BLaER1 treated with 17β-estradiol and CSF1 and Interleukin-3, amounts not matched to agents 10 nM and 100 nM (cell line): ENCODE data around the gene C9orf78.

Experiments used
- H3K27ac ChIP-seq, 11 experiments: shearing (Covaris generic); formaldehyde crosslinking; 2 replicates each; pipeline ENCODE4 v1.8.1; 2022
- H3K27me3 ChIP-seq, 11 experiments: shearing (Covaris generic); formaldehyde crosslinking; 2 replicates each; pipeline ENCODE4 v1.8.1; 2022
- H3K36me3 ChIP-seq, 11 experiments: shearing (Covaris generic); formaldehyde crosslinking; 2 replicates each; pipeline ENCODE4 v1.8.1; 2022
- H3K4me1 ChIP-seq, 10 experiments: shearing (Covaris generic); formaldehyde crosslinking; 2 replicates each; pipeline ENCODE4 v1.8.1; 2022
- H3K4me2 ChIP-seq, 11 experiments: shearing (Covaris generic); formaldehyde crosslinking; 2 replicates each; pipeline ENCODE4 v1.8.1; 2022
- H3K4me3 ChIP-seq, 10 experiments: shearing (Covaris generic); formaldehyde crosslinking; 2 replicates each; pipeline ENCODE4 v1.8.1; 2022
- H3K9ac ChIP-seq, 11 experiments: shearing (Covaris generic); formaldehyde crosslinking; 2 replicates each; pipeline ENCODE4 v1.8.1; 2022
- H3K9me3 ChIP-seq, 11 experiments: shearing (Covaris generic); formaldehyde crosslinking; replicated peaks in 1 of 11; 2 replicates each; pipeline ENCODE4 v1.8.1; 2022
- H4K20me1 ChIP-seq, 11 experiments: shearing (Covaris generic); formaldehyde crosslinking; 2 replicates each; pipeline ENCODE4 v1.8.1; 2022
- Cebpa-rat ChIP-seq, 11 experiments: shearing (Covaris generic); IDR thresholded peaks; 2 replicates each; pipeline ENCODE4 v1.8.1; 2022

The C9orf78 gene

GRCh38 chr9:129864991-129865647 lies 30.0 kb upstream of the C9orf78 start:
- H3K9ac ChIP-seq, result peak overlapping the region in 6 of 11 experiments; percentile 9 to 62 (median 36); a peak in 9 of 22 replicates
- peak overlapping the region in 8 of 11 experiments; percentile 47 to 86 (median 76); a peak in 16 of 22 replicates for H3K27ac ChIP-seq
- H3K4me3 ChIP-seq, result no peak overlapping the region
- peaks cover 11 to 42% (median 27%) of the 10 kb centered on the region in 11 experiments; a peak in 20 of 22 replicates for H3K36me3 ChIP-seq
- H3K27me3 ChIP-seq, result no peaks in the 10 kb centered on the region
- peaks cover 26 to 93% (median 90%) of the 10 kb centered on the region in 10 experiments for H3K4me1 ChIP-seq
- H3K4me2 ChIP-seq, result peak overlapping the region in 10 of 11 experiments; percentile 17 to 90 (median 74); a peak in 18 of 22 replicates
- H4K20me1 ChIP-seq, result no peaks in the 10 kb centered on the region
- H3K9me3 ChIP-seq, result no peaks in the 10 kb centered on the region
- no peak for TF ChIP-seq Cebpa-rat (IDR thresholded peaks at IDR 0.05)

DNA sequence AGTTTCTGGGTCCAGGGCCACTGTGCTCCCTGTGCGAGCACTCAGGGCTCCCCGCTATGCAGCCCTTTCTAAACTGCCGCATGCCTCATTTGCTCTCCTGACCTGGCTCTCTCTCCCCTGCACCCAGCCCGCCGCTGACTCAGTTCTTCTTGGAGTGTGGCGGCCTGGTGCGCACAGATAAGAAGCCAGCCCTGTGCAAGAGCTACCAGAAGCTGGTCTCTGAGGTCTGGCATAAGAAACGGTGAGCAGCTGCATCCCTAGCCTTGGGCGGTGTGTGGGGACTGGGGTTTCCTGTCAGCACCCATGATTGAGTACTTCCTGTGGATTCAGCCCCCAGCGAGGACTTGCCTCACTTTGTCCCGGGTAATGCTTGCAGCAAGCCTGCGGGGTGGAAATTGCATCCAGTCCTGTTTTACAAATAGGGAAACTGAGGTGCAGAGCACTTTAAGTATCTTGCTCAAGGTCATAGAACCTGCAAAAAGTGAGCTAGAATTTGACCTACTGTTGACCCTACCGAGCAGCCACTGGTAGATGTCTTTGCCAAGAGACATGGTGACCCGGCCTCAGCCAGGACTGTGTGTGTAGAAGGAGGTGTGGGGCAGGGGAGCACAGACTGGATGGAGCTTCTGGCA lies 28.1 kb upstream of the C9orf78 start:
- H3K36me3 ChIP-seq, result peaks cover 20 to 40% (median 33%) of the 10 kb centered on the region in 11 experiments; a peak in 21 of 22 replicates
- no peaks in the 10 kb centered on the region for H4K20me1 ChIP-seq
- peak in 7 of 11 experiments; percentile 20 to 97 (median 87); a peak in 11 of 22 replicates for TF ChIP-seq Cebpa-rat (IDR thresholded peaks at IDR 0.05)
- H3K9ac ChIP-seq, result peak overlapping the region in 8 of 11 experiments; percentile 34 to 70 (median 56); a peak in 11 of 22 replicates
- H3K4me2 ChIP-seq, result peak overlapping the region; percentile 56 to 85 (median 72)
- peak overlapping the region in 8 of 11 experiments; percentile 50 to 86 (median 76); a peak in 15 of 22 replicates for H3K27ac ChIP-seq
- no peaks in the 10 kb centered on the region for H3K9me3 ChIP-seq
- H3K27me3 ChIP-seq, result no peaks in the 10 kb centered on the region
- H3K4me3 ChIP-seq, result no peak overlapping the region
- H3K4me1 ChIP-seq, result peaks cover 26 to 86% (median 81%) of the 10 kb centered on the region in 10 experiments

DNA sequence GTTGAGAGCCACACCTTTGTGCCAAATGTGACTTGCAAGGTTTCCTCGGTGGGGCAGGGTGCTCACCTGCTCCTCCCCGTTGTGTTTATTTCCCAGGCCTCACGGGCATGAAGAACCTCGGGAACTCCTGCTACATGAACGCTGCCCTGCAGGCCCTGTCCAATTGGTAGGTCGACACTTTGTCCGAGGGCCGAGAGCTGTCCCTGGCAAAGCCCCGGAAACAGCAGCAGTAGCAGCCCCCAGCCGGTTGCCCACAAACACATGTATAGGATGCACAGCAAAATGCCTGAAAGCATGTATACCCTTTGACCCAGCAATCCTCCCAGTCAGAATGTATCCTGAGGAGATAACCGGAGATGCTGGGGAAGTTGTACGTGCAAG lies 26.4 kb upstream of the C9orf78 start:
- H3K4me3 ChIP-seq, result no peak overlapping the region
- peak overlapping the region in 1 of 11 experiments; percentile 44; a peak in 2 of 22 replicates for H3K9ac ChIP-seq
- no peaks in the 10 kb centered on the region for H3K27me3 ChIP-seq
- H3K9me3 ChIP-seq, result no peaks in the 10 kb centered on the region
- peaks cover 0 to under 1% (median 0%) of the 10 kb centered on the region in 11 experiments; a peak in 1 of 22 replicates for H4K20me1 ChIP-seq
- H3K4me1 ChIP-seq, result peaks cover 18 to 69% (median 65%) of the 10 kb centered on the region in 10 experiments
- H3K4me2 ChIP-seq, result peak overlapping the region in 8 of 11 experiments; percentile 65 to 85 (median 76); a peak in 12 of 22 replicates
- H3K27ac ChIP-seq, result peak overlapping the region in 5 of 11 experiments; percentile 20 to 86 (median 81); a peak in 8 of 22 replicates
- TF ChIP-seq Cebpa-rat (IDR thresholded peaks at IDR 0.05), result no peak
- H3K36me3 ChIP-seq, result peaks cover 28 to 56% (median 44%) of the 10 kb centered on the region in 11 experiments

- H3K27ac ChIP-seq, result peak overlapping the region in 6 of 11 experiments; percentile 9 to 86 (median 76); a peak in 9 of 22 replicates
- H3K4me3 ChIP-seq, result no peak overlapping the region
- H3K4me1 ChIP-seq, result peaks cover 12 to 63% (median 60%) of the 10 kb centered on the region in 10 experiments
Observed at GRCh38 chr9:129860653-129861446, 25.8 kb upstream of the C9orf78 start.

GRCh38 chr9:129858167-129858962 lies 23.3 kb upstream of the C9orf78 start:
- Histone ChIP-seq H3K27ac (peak overlapping the region in 2 of 11 experiments; percentile 18 to 33; a peak in 2 of 22 replicates), H3K4me2 (no peak overlapping the region), H3K27me3 (no peaks in the 10 kb centered on the region), H3K9me3 (no peaks in the 10 kb centered on the region), H4K20me1 (peaks cover 0 to 2% (median 0%) of the 10 kb centered on the region in 11 experiments; a peak in 1 of 22 replicates), H3K4me1 (peaks cover 11 to 38% (median 35%) of the 10 kb centered on the region in 10 experiments), H3K9ac (no peak overlapping the region), H3K36me3 (peaks cover 45 to 78% (median 71%) of the 10 kb centered on the region in 11 experiments), H3K4me3 (no peak overlapping the region)
- TF ChIP-seq Cebpa-rat (IDR thresholded peaks at IDR 0.05), result no peak

More at GRCh38 chr9:129860653-129861446, 25.8 kb upstream of the C9orf78 start:
- TF ChIP-seq Cebpa-rat (IDR thresholded peaks at IDR 0.05), result no peak
- Histone ChIP-seq H4K20me1 (peaks cover 0 to 2% (median 0%) of the 10 kb centered on the region in 11 experiments; a peak in 1 of 22 replicates), H3K9ac (peak overlapping the region in 4 of 11 experiments; percentile 18 to 52 (median 46); a peak in 4 of 22 replicates), H3K4me2 (peak overlapping the region in 8 of 11 experiments; percentile 65 to 85 (median 76); a peak in 12 of 22 replicates), H3K9me3 (no peaks in the 10 kb centered on the region), H3K27me3 (no peaks in the 10 kb centered on the region), H3K36me3 (peaks cover 32 to 62% (median 50%) of the 10 kb centered on the region in 11 experiments)

GRCh38 chr9:129857207-129857606 lies 22.1 kb upstream of the C9orf78 start:
- Histone ChIP-seq H3K4me3 (no peak overlapping the region), H4K20me1 (peaks cover 0 to 2% (median 0%) of the 10 kb centered on the region in 11 experiments; a peak in 1 of 22 replicates), H3K27ac (no peak overlapping the region; a peak in 1 of 22 replicates), H3K36me3 (peaks cover 55 to 88% (median 81%) of the 10 kb centered on the region in 11 experiments), H3K9me3 (no peaks in the 10 kb centered on the region), H3K4me2 (no peak overlapping the region), H3K4me1 (peaks cover 0 to 27% (median 23%) of the 10 kb centered on the region in 10 experiments; a peak in 16 of 20 replicates), H3K27me3 (no peaks in the 10 kb centered on the region), H3K9ac (no peak overlapping the region)
- TF ChIP-seq Cebpa-rat (IDR thresholded peaks at IDR 0.05), result no peak

GRCh38 chr9:129854588-129855110 lies 19.6 kb upstream of the C9orf78 start:
- no peak overlapping the region for H3K4me3 ChIP-seq
- no peaks in the 10 kb centered on the region for H3K9me3 ChIP-seq
- H3K9ac ChIP-seq, result no peak overlapping the region; a peak in 1 of 22 replicates
- peaks cover 0 to 2% (median 0%) of the 10 kb centered on the region in 11 experiments; a peak in 3 of 22 replicates for H4K20me1 ChIP-seq
- peaks cover 0 to 14% (median 6%) of the 10 kb centered on the region in 10 experiments; a peak in 10 of 20 replicates for H3K4me1 ChIP-seq
- peak overlapping the region in 1 of 11 experiments; percentile 40; a peak in 1 of 22 replicates for H3K27ac ChIP-seq
- H3K27me3 ChIP-seq, result no peaks in the 10 kb centered on the region
- TF ChIP-seq Cebpa-rat (IDR thresholded peaks at IDR 0.05), result no peak
- H3K4me2 ChIP-seq, result no peak overlapping the region
- peaks cover 62 to 93% (median 79%) of the 10 kb centered on the region in 11 experiments for H3K36me3 ChIP-seq
